Ramos (cell line): Measurements from ENCODE around the gene APOBEC2.
"Not testable (repeated sequence)": the region's sequence is repeated elsewhere in the genome, so short reads cannot be mapped to it uniquely, and the experiment has no call there.

Experiments
- in situ Hi-C: fragments of 300-500 bp; cut with MboI; formaldehyde crosslinking; loops from one replicate; pipeline ENCODE4 v1.14.3; 2022; ENCODE audit warnings: low sequenced_read_pairs; ENCODE audit not compliant: unreplicated experiment

APOBEC2 gene

DNA sequence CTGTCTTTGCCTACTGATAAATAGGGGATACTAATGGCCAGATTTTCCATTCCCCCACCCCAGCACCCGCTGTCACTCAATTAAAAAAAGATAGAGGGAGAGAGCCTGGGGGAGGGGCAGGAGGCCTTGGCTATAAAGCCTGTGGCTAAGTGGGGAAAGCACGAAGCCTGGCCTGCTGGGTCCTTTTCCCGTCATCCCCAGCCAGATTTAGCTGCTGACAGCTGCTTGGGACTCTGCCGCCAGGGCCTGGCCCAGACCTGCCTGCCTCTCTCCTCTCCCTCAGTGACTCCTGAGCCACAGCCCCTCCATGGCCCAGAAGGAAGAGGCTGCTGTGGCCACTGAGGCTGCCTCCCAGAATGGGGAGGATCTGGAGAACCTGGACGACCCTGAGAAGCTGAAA is at the start of gene APOBEC2:
Gene APOBEC2 (plus strand): TSS at position 162 of the 400 bp plus-strand sequence. CDS start 146 bp downstream, at position 308.
- in situ Hi-C loops, result no loop called here

DNA sequence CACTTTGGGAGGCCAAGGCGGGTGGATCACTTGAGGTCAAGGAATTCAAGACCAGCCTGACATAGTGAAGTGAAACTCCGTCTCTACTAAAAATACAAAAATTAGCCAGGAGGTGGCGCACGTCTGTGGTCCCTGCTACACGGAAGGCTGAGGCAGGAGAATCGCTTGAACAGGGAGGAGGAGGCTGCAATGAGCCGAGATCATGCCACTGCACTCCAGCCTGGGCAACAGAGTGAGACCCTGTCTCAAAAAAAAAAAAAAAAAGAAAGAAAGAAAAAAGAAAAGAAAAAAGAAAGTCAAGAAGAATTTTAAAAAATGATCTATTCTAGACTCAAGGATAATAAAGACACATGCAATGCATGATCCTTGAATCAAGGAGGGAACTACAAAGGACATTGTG is 46.8 kb upstream of the APOBEC2 start:
- in situ Hi-C loops, result not testable (repeated sequence)

DNA sequence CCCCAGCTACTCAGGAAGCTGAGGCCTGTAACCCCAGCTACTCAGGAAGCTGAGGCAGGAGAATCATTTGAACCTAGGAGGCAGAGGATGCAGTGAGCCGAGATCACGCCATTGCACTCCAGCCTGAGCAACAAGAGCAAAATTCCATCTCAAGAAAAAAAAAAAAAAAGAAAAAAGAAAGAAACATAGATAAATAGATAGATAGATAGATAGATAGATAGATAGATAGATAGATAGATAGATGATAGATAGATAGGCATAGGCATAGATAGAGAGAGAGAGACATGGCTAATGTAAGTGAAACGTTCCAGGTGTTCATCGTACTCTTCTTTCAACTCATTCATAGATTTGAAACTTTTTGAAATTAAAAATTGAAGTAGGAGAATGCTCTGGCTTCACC is 46.0 kb upstream of the APOBEC2 start:
- in situ Hi-C loops, result not testable (repeated sequence)

DNA sequence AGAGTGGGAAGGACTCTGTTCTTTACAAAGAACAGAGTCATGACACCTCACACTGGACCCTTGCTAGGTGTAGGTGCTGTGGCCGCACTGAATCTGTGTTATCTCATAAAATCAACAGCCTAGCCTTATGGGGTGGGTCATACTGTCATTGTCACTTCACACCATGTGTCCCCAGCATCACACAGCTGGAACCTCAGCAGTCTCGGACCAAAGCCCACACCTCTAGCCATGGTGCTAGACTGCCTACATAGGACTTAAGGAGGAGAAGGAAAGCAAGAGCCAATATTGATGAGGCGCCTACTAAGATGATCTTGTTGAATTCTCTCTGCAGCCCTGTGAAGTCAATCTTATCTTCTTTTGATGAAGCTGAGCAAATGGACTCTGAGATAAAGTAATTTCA is 45.0 kb upstream of the APOBEC2 start:
- in situ Hi-C loops, result no loop called here

DNA sequence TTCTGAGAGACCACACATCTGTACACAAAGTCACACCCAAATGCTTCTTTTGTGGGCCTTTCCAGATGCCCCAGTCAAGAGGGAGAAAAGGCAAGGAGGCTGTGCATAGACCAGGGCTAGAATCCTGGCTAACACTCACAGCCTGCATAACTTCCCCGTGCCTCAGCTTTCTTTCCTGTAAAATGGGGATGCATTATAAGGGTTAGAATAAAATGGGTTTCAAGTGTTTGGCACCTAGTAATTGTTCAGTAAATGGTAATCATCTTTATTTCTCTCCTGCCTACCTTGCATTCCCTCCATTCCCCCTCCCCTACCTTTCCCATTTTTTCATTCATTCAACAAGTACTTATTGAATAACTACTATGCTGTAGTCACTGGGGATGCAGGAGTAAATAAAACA is 43.3 kb upstream of the APOBEC2 start:
- in situ Hi-C loops, result no loop called here

DNA sequence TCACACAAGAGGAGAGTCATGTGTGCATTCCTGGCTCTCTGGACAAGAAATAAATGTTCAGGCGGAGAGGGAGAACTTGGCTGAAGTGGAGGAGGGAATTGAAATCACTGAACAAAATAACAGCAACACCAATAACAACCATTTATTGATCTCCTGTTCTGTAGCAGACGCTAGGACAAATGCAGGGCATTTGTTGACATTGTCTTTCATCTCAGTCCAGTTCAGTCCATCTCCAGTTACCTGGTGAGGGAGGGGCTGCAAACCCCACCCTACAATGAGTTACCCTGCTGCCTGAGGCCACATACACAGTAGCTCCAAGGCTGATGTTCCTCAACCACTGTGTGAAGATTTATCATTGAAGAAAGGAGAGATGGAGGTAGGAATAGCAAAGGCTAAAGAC is 41.3 kb upstream of the APOBEC2 start:
- in situ Hi-C loops, result no loop called here

DNA sequence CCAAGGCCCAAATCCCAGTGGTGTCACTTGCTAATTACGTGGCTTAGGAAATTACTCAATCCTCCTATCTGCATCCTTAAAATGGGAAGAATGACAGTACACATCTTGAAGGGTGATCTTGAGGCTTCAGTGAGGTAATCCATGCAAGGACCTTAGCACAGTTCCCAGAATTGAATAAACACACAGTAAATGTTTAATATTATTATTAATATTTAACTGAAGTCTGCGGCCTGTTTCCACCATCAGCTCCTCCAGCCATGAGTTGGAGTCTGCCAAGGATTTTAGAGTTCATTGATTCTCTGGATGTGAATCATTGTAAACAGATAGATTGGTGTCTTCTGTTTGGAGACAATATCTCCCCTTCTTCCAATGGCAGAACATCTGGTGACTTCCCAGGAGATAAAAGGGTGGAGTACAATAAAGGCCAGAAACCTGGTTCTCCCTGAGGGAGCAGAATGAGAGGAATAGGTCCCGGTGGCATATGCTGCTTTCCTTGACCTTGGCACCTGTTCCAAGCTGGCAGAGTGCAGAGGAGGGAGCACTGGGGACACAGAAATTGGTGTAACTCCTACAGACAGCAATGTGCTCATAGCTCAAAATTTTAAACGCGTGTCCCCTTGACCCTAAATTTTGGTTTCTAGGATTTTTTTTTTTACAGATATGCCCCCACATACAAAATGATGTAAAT is 39.4 kb upstream of the APOBEC2 start:
- in situ Hi-C loops, result no loop called here

DNA sequence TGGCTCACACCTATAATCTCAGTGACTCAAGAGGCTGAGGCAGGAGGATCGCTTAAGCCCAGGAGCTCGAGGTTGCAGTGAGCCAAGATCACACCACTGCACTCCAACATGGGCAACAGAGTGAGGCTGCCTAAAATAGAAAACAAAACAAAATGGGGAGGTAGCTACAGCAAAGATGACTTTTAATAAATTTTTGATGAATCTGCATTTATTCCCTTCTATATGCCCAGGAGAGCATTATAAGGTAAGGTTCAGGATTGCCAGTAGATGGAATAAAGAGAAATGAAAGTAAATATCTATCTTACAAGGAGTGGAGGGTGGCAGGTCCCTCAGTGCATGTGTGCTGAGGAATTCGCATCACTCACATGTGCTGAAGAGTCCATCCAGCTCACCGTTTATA is 38.2 kb upstream of the APOBEC2 start:
- in situ Hi-C loops, result no loop called here

DNA sequence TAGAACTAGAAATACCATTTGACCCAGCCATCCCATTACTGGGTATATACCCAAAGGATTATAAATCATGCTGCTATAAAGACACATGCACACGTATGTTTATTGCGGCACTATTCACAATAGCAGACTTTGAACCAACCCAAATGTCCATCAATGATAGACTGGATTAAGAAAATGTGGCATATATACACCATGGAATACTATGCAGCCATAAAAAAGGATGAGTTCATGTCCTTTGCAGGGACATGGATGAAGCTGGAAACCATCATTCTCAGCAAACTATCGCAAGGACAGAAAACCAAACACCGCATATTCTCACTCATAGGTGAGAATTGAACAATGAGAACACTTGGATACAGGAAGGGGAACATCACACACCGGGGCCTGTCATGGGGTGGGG is 37.1 kb upstream of the APOBEC2 start:
- in situ Hi-C loops, result not testable (repeated sequence)

DNA sequence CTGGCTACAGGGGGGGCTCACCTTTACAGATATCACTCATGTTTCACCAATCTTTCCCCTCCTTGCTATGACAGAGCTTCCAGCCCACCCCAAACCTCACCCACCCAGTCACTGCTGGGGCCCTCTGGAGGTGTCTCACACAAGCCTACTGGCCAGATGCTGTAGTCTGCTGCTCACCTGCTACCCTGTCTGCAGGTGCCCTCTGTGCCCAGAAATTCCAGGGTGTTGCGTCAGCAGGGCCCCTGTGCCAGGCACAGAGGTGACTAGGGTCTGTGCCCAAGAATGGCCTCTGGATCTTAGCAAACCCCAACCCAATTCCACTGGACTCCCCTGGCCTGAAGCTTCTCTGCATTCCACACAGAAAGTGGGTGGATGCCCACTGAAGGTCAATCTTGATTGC is 35.3 kb upstream of the APOBEC2 start:
- in situ Hi-C loops, result no loop called here

DNA sequence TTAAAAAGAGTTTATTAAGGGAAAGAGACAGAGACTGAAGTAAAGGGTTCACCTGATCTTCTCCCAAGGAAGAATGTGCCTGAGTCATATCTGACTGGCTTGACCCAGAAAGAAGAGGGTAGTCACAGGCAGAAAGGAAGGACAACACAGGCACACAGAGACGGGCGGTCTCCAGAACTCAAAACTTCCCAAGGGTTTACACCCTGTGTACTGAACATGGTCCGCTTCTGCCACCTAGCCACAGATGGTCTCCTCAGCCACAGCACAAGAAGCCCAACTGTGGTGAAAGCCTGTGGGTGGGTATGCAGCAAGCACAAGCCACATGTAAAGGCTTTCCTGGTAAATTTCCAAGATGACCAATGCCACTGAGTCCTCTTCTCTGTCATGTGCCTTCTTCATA is 31.2 kb upstream of the APOBEC2 start:
- in situ Hi-C loops, result no loop called here

DNA sequence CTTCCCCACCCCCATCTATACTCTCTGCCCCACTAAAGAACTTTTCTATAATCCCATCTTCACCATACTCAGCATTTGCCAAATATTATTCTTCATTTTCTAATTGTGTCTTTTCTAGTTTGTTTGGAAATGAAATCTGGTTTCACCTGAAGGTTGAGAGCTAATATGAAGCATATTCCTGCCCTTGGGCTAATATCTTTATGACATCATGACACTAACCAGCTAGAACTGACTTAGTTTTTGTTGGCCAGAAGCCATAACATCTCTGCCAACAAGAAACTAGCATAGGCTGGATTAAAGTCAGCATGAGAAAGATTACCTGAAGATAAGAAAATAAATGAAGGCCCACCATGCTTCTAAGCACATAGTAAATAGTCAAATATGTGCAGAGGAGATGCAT is 30.7 kb upstream of the APOBEC2 start:
- in situ Hi-C loops, result no loop called here

DNA sequence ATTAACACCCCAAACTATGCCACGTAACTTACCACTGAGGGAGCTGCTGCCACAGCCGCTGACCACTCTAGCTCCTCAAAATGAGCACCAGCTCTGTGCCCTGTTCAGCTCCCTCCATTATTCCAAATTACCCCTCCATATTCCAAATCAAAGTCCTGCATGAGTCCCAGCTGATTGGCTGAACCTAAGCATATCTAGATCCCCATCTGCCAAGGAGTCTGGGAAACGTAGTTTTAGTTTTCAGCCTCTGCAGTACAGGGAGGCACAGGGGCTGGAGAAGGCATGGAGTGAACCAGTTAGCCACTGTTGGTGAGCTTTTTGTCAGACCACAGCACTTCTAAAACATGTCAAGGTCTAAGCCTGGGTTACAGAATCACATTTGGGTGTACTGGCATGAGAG is 29.9 kb upstream of the APOBEC2 start:
- in situ Hi-C loops, result no loop called here

DNA sequence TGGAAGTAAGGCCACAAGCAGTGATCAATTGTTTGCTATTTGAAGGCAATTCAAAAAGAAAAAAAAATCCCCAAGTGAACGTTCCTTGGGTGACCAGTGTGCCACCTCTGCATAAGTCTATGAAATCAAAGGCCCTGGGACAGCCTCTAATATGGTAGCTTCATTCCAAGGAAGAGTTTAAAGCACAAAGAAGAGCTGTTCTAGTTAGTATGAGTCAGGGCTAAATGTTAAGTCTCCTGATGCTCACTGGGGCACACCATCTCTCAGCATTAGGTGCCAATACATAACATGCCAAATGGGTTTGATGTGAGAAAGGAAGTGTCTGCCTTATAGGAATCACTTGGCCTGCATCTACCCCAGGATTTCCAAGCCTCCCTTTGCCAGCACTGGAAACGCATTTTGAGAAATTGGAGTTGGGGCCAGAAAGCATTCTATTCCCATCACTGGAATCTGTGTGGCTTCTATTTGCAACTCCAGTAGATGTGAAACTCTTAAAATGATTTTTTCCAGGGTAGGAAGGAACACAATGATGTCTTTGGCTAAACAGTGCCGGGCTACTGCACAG is 27.0 kb upstream of the APOBEC2 start:
- in situ Hi-C loops, result no loop called here

DNA sequence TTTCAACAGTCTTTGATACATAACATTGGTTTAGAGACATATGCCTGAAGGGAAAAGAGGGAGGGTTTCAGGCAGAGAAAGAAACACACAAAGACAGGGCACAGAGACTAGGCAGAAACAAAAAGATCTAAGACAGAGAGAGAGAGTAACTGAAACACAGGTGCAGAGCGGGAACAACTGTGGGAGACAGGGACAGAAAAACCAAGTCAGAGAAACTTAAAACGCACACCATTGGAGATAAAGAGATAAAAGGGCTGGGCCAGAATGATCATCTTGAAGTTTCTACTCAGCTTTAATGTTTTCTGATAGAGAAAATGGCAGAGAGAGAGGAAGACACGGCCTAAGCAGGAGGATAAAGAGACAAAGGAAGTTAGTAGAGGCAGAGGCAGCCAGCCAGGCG is 25.8 kb upstream of the APOBEC2 start:
- in situ Hi-C loops, result no loop called here

DNA sequence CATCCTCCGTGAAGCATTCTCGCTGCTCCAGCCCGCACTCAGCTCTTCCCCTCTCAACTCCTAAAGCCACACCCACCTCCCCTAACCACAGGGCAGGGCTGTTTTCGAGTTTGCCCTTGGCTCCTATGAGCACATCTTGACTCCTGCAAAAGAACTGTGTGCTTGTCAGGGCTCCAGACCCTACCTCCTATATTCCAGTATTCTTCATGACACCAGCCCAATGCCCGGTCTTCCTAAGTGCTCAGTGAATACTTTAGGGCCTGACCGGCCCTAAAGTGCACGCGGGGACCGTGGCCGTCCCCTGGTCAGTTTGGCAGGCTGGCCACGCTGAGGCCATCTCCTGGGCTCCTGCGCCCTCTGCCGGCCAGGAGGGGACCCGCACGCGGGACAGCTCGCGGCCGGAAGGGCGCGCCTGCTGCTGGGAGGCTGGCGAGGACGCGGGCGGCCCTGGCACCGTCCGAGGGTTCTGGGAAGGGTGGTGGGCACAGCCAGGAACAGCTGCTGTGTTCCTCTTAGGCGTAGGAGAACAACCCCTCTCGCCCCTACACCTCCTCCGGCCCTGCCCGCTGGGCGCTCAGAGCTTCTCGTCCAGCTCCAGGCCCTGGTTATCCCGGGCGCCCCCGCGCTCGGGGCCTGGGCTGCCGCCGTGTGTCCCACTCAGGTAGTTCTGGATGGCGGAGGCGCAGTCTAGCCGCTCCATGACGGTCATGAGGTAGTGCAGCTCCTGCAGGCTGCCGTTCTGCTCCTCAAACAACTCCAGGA is 25.0 kb upstream of the APOBEC2 start:
- in situ Hi-C loops, result no loop called here

DNA sequence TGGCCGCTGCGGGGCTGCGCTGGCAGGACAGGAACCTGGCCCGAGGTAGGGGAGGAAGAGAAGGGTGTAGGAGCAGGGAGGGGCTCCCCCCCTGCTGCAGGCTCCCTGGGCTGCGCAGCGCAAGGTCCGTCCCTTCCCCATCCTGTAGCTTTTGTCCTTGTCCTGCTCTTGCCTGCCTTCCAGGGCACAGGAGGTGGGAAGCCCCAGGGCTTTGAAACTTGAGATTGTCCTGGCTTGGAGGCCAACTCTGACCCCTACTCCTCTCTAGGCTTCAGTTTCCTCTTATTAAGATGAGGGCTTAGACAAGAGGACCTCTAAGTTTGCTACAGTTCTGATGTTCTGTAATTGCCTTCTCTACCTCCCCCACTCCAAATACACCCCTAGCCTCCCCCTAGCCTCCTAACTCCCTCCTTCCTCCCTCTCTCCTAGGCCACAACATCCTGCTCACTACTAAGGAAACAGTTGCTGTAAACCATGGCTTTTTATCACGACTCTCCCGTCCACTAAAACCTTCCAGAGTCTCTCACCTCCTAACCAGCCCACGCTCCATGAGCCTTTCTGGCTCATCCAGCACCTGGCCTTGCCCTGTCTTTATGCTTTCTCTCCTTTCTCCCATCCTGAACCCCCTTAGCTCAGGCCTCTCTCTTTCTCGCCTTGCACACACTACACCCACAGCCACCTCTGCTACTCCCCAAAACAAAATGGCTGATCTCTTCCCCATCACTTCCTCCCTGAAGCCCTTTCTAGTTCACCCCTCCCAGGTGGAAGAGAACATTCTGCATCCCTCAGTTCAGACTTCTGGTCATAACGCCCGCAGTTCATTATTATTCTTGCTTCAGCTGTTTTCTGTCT is 24.2 kb upstream of the APOBEC2 start:
- in situ Hi-C loops, result no loop called here

DNA sequence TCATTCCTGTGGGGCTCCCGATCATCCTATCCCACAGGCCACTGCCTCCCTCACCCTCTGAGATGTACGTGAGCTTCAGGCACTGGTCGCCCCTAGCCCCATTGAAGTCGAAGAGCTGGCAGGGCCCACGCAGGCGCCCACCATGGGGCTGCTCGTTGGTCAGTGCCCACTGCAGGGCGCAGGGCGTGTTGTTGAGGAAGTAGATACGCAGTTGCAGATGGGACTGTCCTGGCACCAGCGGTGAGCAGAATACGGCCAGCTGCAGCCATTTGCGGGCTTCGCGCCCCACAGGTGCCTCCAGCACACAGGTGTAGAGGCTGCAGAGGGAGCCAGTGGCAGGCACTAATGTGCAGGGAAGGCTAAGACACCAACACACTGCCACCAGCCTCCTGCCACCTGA is 20.2 kb upstream of the APOBEC2 start:
- in situ Hi-C loops, result no loop called here

DNA sequence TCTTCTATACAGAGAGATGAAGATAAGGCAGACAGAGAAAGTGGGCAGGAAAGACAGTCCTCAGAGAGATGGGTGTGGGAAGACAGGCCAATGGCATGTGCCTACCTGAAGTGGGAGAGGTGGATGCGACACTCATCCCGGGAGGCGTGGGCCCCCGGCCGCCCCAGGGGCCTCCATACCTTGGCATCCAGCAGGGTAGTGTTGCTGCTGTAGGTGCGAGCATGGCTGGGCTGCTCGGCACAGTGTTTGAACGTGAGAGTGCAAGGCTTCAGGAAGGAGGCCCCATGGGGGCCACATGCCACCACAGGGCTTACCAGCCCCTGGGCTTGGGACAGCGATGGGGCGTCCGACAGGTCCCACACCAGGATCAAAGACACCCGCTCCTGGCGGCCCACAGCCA is 19.2 kb upstream of the APOBEC2 start:
- in situ Hi-C loops, result no loop called here

DNA sequence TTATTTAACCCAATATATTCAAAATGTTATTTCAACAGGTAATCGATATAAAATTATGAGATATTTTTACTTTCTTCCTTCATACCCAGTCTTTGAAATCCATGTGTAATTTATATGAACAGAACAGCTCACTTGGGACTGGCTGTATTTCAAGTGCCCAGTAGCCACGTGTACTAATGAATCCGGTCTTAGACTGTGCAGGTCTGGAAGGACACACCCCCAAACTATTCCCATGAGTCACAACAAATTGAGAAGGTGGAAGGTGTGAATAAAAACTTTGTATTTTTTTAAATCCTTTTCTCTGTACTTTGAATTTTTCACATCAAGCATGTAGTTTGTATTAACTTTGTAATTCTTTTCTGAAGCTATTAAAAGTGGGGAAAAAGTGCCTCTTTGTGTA is 16.8 kb upstream of the APOBEC2 start:
- in situ Hi-C loops, result no loop called here

DNA sequence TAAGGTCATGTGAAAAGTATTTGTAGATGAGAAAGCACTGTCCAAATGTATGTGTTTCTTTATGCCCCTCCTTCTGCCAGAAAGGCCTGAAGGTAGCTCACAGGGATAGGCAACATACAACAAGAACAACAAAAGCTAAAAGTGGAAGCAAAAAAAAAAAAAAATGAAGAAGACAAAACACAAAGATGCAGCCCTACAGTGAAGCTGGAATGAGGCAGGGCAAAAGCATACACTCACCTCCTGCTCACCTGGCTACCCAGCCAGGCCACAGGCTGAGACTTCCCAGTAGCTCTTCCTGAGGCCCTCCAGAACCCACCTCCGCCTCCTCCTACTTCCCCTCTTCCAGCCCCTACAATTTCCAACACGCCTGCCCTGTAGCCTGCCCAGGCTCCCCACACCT is 16.4 kb upstream of the APOBEC2 start:
- in situ Hi-C loops, result no loop called here
